GM06990 (cell line): Measurements from ENCODE around the gene KRTAP3-2.

Experiments
- DNase-seq: peaks from one replicate; pipeline ENCODE4 v3.0.0-alpha.2; 2011; ENCODE audit not compliant: insufficient read length; ENCODE audit errors: extremely low read depth
- H3K27me3 ChIP-seq: replicated peaks from 2 replicates; pipeline ENCODE4 v1.6.0; 2011; ENCODE audit warnings: low read length; ENCODE audit not compliant: control insufficient read depth, insufficient read depth
- H3K36me3 ChIP-seq: 2 replicates; pipeline ENCODE4 v1.5.1; 2011; ENCODE audit warnings: low read length; ENCODE audit not compliant: control insufficient read depth, insufficient read depth
- H3K4me3 ChIP-seq: replicated peaks from 2 replicates; pipeline ENCODE4 v1.5.1; 2011; ENCODE audit warnings: low read depth, mild to moderate bottlenecking, control low read depth, low read length
- TF ChIP-seq, protein P1 (sequence below): IDR thresholded peaks from 2 replicates; pipeline ENCODE4 v1.5.1; 2011; ENCODE audit warnings: low read length, control low read depth, mild to moderate bottlenecking, inconsistent platforms; ENCODE audit not compliant: insufficient read depth, poor library complexity, severe bottlenecking

Gene KRTAP3-2

DNA sequence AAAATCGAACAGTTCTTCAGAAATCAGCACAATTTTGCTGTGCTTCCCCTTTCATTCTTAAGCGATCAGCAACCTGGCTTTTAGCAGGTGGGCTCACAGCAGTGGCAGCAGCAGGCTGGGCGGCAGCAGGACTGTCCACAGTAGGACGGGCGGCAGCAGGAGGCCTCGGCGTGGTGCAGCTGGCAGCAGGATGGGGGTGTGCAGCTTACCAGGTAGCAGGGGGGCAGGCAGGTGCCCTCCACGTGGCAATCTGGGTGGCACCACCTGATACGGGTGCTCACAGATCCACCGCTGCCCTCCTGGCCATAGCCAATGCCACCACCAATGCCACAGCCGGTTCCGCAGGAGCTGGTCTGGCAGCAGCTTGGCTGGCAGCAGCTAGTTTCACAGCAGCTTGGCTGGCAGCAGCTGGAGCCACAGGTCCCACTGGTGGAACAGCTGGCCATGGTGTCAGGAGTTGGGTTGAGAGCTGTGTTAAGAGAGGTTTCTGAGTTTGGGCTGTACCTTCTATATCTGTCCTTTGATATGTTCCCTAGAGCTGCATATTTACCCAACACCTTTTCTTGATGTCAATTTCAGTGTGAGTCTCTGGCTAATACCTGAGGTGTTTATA is 30.0 kb upstream of the KRTAP3-2 start, which contains the start of gene KRTAP1-4:
TSS of gene KRTAP1-4 (minus strand) at position 563 of the 613 bp plus-strand sequence. CDS start at position 446, 117 bp downstream.
- Histone ChIP-seq H3K27me3 (no peaks in the 10 kb centered on the region), H3K36me3 (no peaks in the 10 kb centered on the region), H3K4me3 (no peak within 1 kb of the TSS)
- TF ChIP-seq, protein P1, sequence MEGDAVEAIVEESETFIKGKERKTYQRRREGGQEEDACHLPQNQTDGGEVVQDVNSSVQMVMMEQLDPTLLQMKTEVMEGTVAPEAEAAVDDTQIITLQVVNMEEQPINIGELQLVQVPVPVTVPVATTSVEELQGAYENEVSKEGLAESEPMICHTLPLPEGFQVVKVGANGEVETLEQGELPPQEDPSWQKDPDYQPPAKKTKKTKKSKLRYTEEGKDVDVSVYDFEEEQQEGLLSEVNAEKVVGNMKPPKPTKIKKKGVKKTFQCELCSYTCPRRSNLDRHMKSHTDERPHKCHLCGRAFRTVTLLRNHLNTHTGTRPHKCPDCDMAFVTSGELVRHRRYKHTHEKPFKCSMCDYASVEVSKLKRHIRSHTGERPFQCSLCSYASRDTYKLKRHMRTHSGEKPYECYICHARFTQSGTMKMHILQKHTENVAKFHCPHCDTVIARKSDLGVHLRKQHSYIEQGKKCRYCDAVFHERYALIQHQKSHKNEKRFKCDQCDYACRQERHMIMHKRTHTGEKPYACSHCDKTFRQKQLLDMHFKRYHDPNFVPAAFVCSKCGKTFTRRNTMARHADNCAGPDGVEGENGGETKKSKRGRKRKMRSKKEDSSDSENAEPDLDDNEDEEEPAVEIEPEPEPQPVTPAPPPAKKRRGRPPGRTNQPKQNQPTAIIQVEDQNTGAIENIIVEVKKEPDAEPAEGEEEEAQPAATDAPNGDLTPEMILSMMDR = no peak
- DNase-seq = no peak

DNA sequence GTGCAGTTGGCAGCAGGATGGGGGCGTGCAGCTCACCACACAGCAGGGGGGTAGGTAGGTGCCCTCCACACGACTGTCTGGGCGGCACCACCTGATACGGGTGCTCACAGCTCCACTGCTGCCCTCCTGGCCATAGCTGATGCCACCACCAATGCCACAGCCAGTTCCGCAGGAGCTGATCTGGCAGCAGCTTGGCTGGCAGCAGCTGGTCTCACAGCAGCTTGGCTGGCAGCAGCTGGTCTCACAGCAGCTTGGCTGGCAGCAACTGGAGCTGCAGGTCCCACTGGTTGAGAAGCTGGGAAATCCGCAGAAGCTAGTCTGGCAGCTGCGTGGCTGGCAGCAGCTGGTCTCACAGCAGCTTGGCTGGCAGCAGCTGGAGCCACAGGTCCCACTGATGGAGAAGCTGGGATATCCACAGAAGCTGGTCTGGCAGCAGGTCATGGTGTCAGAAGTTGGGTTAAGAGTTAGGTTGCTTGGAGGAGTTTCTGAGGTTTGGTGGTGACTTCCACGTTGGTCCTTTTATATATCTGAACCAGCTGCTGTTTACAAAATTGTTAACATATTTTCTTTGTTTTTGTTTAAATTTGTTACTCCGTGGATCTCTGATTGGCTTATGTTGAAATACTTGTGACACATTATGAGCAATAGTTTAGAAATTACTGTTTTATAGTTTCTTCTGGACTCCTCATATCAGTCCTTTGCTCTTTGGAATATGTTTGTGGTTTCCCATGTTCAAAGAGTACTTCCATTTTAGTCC is 27.2 kb upstream of the KRTAP3-2 start, which contains the start of gene KRTAP1-5:
TSS of gene KRTAP1-5 (minus strand) at position 494 of the 757 bp plus-strand sequence. CDS start at position 441, 53 bp downstream.
- no peak for DNase-seq
- no peaks in the 10 kb centered on the region for H3K27me3 ChIP-seq
- TF ChIP-seq, protein P1 = no peak
- H3K36me3 ChIP-seq = no peaks in the 10 kb centered on the region
- no peak within 1 kb of the TSS for H3K4me3 ChIP-seq

DNA sequence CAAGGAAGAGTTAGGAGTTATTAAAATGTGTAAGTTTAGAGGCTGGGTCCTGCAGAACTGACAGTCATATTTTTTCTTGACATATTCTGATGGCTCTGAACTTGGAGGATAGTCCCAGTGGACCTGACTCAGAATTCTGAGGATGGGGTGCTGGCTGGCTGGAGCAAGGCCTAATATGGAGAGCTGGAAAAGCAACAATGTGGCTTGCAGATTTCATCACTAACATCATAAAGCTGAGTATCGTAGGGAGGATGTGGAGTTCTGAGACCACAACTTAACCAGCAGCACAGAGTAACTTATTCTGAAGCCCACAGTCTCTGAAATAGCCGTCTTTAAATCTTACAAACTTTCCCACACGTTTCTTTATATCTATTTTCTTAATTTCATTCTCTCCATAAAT is 25.0 kb upstream of the KRTAP3-2 start:
- TF ChIP-seq, protein P1 = no peak
- no peaks in the 10 kb centered on the region for H3K27me3 ChIP-seq
- DNase-seq = no peak
- H3K4me3 ChIP-seq = no peak overlapping the region
- H3K36me3 ChIP-seq = no peaks in the 10 kb centered on the region

DNA sequence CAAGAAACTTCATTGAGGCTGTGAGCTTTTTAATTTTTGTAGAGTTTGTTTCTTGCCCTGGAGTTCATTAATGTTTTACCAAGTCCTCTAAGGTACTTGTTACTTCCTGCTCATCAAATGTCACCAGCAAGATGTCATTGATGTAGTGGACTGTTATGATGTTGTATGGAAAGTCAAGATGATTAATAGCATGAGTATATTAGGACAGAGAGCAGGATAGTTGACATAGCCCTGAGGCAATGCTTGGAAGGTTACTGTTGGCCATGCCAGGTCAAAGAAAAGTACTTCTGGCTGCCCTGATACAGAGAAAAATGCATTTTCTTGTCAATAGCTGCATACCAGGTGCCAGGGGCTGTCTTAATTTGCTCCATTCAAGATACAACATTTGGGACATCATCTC is 20.6 kb upstream of the KRTAP3-2 start:
- DNase-seq = no peak
- H3K4me3 ChIP-seq = no peak overlapping the region
- TF ChIP-seq, protein P1 = no peak
- H3K36me3 ChIP-seq = no peaks in the 10 kb centered on the region
- no peaks in the 10 kb centered on the region for H3K27me3 ChIP-seq

DNA sequence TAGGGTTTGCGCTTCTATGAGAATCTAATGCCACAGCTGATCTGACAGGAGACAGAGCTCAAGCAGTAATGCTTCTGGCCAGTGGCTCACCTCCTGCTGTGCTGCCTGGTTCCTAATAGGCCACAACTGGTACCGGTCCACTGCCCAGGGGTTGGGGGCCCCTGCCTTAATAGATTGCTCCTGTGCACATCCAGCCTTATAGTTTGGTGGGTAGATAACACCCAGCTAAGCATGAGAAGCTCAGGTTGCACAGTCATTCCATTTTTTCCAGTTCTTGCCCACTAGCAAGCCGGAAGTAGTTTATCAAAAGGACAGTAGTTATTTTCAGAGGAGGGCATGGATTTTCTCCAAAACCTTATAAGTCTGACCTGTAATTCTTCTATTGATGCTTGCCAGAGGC is 19.7 kb upstream of the KRTAP3-2 start:
- no peak for DNase-seq
- Histone ChIP-seq H3K27me3 (no peaks in the 10 kb centered on the region), H3K4me3 (no peak overlapping the region), H3K36me3 (no peaks in the 10 kb centered on the region)
- TF ChIP-seq, protein P1 = no peak
